ENCODE results near the gene FRS3. TPM values are rescaled to one million over a fixed set of nuclear protein-coding genes. Genes with fewer than 3 reads are reported as not detected.

Gene FRS3
- 2.0 to 2.8 TPM (median 2.2 TPM) in 5 replicates for total RNA-seq (2022; extraction: Qiagen RNA extraction)

GRCh38 chr6:41779788-41780550, at the start of gene FRS3:
FRS3 (minus strand) TSS chr6:41779900; CDS start chr6:41776987, 2,913 bp downstream.

GRCh38 chr6:41787219-41787917, 7.7 kb upstream of the FRS3 start, which contains the start of gene TOMM6:
TOMM6 (plus strand) TSS chr6:41787694; CDS start chr6:41787698, 4 bp downstream.

GRCh38 chr6:41780551-41781365, 1.1 kb upstream of the FRS3 start, which contains the start of gene PRICKLE4:
PRICKLE4 (plus strand) TSS chr6:41780782; CDS start chr6:41783474, 2,692 bp downstream.

GRCh38 chr6:41747256-41748101, 32.2 kb downstream of the FRS3 start, which contains the start of gene PGC:
PGC (minus strand) TSS chr6:41747397; CDS start chr6:41747334, 63 bp downstream.

GRCh38 chr6:41735427-41736185, 44.1 kb downstream of the FRS3 start, which contains the start of gene TFEB:
TFEB (minus strand) TSS chr6:41735608; CDS start chr6:41691213, 44,395 bp downstream.

Other genes with a start within 250 kb of the FRS3 start
- gene FOXP4, start 233.5 kb downstream of the FRS3 start, total RNA-seq (2022; extraction: Qiagen RNA extraction) = 20.2 to 26.3 TPM (median 23.8 TPM) in 5 replicates
- 0.56 to 0.85 TPM (median 0.67 TPM) in 5 replicates for gene MDFI, start 141.4 kb downstream of the FRS3 start, total RNA-seq (2022; extraction: Qiagen RNA extraction)
- gene TFEB, start 44.3 kb downstream of the FRS3 start, total RNA-seq (2022; extraction: Qiagen RNA extraction) = 8.0 to 9.8 TPM (median 8.4 TPM) in 5 replicates
- 0.08 to 0.14 TPM (median 0.12 TPM) in 3 of 5 replicates, not detected in the others for gene PGC, start 32.5 kb downstream of the FRS3 start, total RNA-seq (2022; extraction: Qiagen RNA extraction)
- gene PRICKLE4, start 882 bp upstream of the FRS3 start, total RNA-seq (2022; extraction: Qiagen RNA extraction) = 0.70 to 1.2 TPM (median 0.92 TPM) in 5 replicates
- 281 to 324 TPM (median 298 TPM) in 5 replicates for gene TOMM6, start 7.8 kb upstream of the FRS3 start, total RNA-seq (2022; extraction: Qiagen RNA extraction)
- gene USP49, start 115.5 kb upstream of the FRS3 start, total RNA-seq (2022; extraction: Qiagen RNA extraction) = 0.91 to 1.4 TPM (median 1.1 TPM) in 5 replicates
- gene MED20, start 141.2 kb upstream of the FRS3 start, total RNA-seq (2022; extraction: Qiagen RNA extraction) = 13.2 to 20.7 TPM (median 14.9 TPM) in 5 replicates
- 38.5 to 49.8 TPM (median 40.9 TPM) in 5 replicates for gene BYSL, start 141.6 kb upstream of the FRS3 start, total RNA-seq (2022; extraction: Qiagen RNA extraction)
- gene CCND3, start 161.9 kb upstream of the FRS3 start, total RNA-seq (2022; extraction: Qiagen RNA extraction) = 121 to 173 TPM (median 155 TPM) in 5 replicates